IPS-18c (cell line): ENCODE data around the gene SLC25A22.

Experiments used
- H3K4me3 ChIP-seq: 2 replicates; pipeline ENCODE4 v1.7.0; 2013; ENCODE audit warnings: low read depth, mild to moderate bottlenecking, low read length, moderate library complexity; ENCODE audit not compliant: insufficient read depth
- H3K9me3 ChIP-seq: one replicate; pipeline ENCODE4 v1.6.1; 2013; ENCODE audit warnings: mild to moderate bottlenecking, low read length, moderate library complexity; ENCODE audit not compliant: control insufficient read depth, insufficient read depth

Gene SLC25A22

GRCh38 chr11:813456-814096 lies 15.5 kb upstream of the SLC25A22 start:
- no peak overlapping the region for H3K4me3 ChIP-seq
- no peaks in the 10 kb centered on the region for H3K9me3 ChIP-seq

- Histone ChIP-seq H3K4me3 (no peak overlapping the region), H3K9me3 (no peaks in the 10 kb centered on the region)
These were observed 15.0 kb upstream of the SLC25A22 start for GRCh38 chr11:813072-813455.

- no peak overlapping the region for H3K4me3 ChIP-seq
- H3K9me3 ChIP-seq, result no peaks in the 10 kb centered on the region
These were observed 14.3 kb upstream of the SLC25A22 start for GRCh38 chr11:812390-812789.

- Histone ChIP-seq H3K9me3 (no peaks in the 10 kb centered on the region), H3K4me3 (peak overlapping the region; percentile 99)
These were observed 13.6 kb upstream of the SLC25A22 start for GRCh38 chr11:811446-812245.

- Histone ChIP-seq H3K4me3 (peak overlapping the region; percentile 99), H3K9me3 (no peaks in the 10 kb centered on the region)
These were observed 12.0 kb upstream of the SLC25A22 start for GRCh38 chr11:810040-810567.

- Histone ChIP-seq H3K4me3 (peak within 1 kb of the TSS; percentile 99), H3K9me3 (no peaks in the 10 kb centered on the region)
These were observed 11.4 kb upstream of the SLC25A22 start, which contains the start of gene RPLP2 for GRCh38 chr11:809287-810039. RPLP2 (plus strand) TSS chr11:809967; CDS start chr11:810235, 268 bp downstream.

GRCh38 chr11:808427-809286 lies 10.6 kb upstream of the SLC25A22 start:
- no peaks in the 10 kb centered on the region for H3K9me3 ChIP-seq
- H3K4me3 ChIP-seq, result peak overlapping the region; percentile 99

GRCh38 chr11:804599-804964 lies 6.5 kb upstream of the SLC25A22 start:
- Histone ChIP-seq H3K9me3 (no peaks in the 10 kb centered on the region), H3K4me3 (peak overlapping the region; percentile 58)

- H3K4me3 ChIP-seq, result peak overlapping the region; percentile 58
- H3K9me3 ChIP-seq, result no peaks in the 10 kb centered on the region
These were observed 5.9 kb upstream of the SLC25A22 start for GRCh38 chr11:803770-804598.

GRCh38 chr11:803467-803742 lies 5.3 kb upstream of the SLC25A22 start:
- Histone ChIP-seq H3K4me3 (0 out of 2 replicates have a peak overlapping the region, but pooled peaks have one; percentile 58), H3K9me3 (no peaks in the 10 kb centered on the region)

GRCh38 chr11:802693-803466 lies 4.8 kb upstream of the SLC25A22 start:
- no peaks in the 10 kb centered on the region for H3K9me3 ChIP-seq
- no peak overlapping the region for H3K4me3 ChIP-seq

- no peak overlapping the region for H3K4me3 ChIP-seq
These were observed 4.0 kb upstream of the SLC25A22 start for GRCh38 chr11:802018-802617.

GRCh38 chr11:801097-801780 lies 3.2 kb upstream of the SLC25A22 start:
- Histone ChIP-seq H3K9me3 (no peaks in the 10 kb centered on the region), H3K4me3 (no peak overlapping the region)

More at GRCh38 chr11:802018-802617, 4.0 kb upstream of the SLC25A22 start:
- no peaks in the 10 kb centered on the region for H3K9me3 ChIP-seq

GRCh38 chr11:800473-800872 lies 2.4 kb upstream of the SLC25A22 start:
- no peak overlapping the region for H3K4me3 ChIP-seq
- H3K9me3 ChIP-seq, result no peaks in the 10 kb centered on the region
